Activated CD8-positive, alpha-beta memory T cell treated with anti-CD3 and anti-CD28 coated beads for 1 hour (primary cell): ENCODE measurements around the gene ANKDD1B.
"Not testable (repeated sequence)": the region's sequence is repeated elsewhere in the genome, so short reads cannot be mapped to it uniquely, and the experiment has no call there.

ENCODE experiments used
- DNase-seq, 2 donors: peaks; one replicate each; pipeline ENCODE4 v3.0.0-alpha.2; 2020; ENCODE audit warnings: low read depth in 1 of 2; ENCODE audit errors: extremely low read depth in 1 of 2

The ANKDD1B gene

GRCh38 chr5:75695472-75696351 lies 84.5 kb downstream of the ANKDD1B start:
- not testable (repeated sequence) for DNase-seq

GRCh38 chr5:75701856-75702255 lies 90.6 kb downstream of the ANKDD1B start:
- DNase-seq = no peak

- DNase-seq = no peak
Measured at GRCh38 chr5:75706016-75706415, 94.8 kb downstream of the ANKDD1B start.

GRCh38 chr5:75706775-75707174 lies 95.5 kb downstream of the ANKDD1B start:
- no peak for DNase-seq

GRCh38 chr5:75707911-75708509 lies 96.8 kb downstream of the ANKDD1B start:
- DNase-seq = no peak

GRCh38 chr5:75710637-75711036 lies 99.4 kb downstream of the ANKDD1B start:
- no peak for DNase-seq

- DNase-seq = no peak
Measured at GRCh38 chr5:75711151-75711550, 99.9 kb downstream of the ANKDD1B start.

- DNase-seq = no peak
Measured at GRCh38 chr5:75712091-75712490, 100.8 kb downstream of the ANKDD1B start.

- DNase-seq = no peak
Measured at GRCh38 chr5:75716715-75717081, 105.4 kb downstream of the ANKDD1B start.

GRCh38 chr5:75717082-75717922 lies 106.0 kb downstream of the ANKDD1B start, which contains the start of gene POC5:
TSS of gene POC5 (minus strand) at chr5:75717437. CDS start at chr5:75712937, 4,500 bp downstream.
- DNase-seq = peak; percentile 97

GRCh38 chr5:75720882-75721281 lies 109.6 kb downstream of the ANKDD1B start:
- DNase-seq = no peak
